ENCODE data around the gene EXOC4.

EXOC4 gene

DNA sequence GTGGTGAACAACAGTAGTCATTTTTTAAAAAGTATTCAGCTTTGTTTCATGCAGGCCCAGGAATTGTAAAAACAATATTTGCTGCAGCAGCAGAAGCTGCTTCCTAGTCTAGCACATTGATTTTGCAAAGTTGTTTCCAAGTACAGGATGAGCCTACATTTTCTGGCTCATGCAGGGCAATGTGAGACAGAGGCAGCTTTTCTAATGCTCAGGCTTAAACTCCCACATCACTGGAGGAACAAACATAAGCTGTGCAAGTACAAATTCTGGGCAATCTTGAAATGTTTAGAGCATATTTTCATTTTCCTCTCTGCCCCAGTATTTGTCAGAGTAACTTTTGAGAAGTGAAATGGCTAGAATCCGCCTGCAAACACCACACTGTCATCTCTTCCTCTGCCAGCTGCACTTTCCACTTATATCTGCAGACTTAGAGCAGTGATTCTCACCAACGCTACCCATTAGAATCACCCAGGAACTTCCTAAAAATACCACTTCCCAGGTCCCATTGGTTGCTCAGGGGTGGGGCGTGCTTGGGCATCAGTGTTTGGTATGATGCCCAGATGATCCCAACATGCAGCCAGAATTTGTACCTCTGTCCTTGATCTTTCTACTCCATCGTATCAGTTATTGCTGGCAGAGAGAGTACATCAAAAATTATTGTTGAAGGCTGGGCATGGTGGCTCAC lies 570.1 kb downstream of the EXOC4 start:
- TF ChIP-seq FOXP2 (optimal IDR thresholded peaks at IDR 0.05; ENCODE audit: control extremely low read depth, extremely low read length, insufficient read depth) (no peak), EZH2 (IDR thresholded peaks at IDR 0.05) (no peak), POLR2AphosphoS5 (IDR thresholded peaks at IDR 0.05; ENCODE audit: borderline replicate concordance, low read depth, low read length) (no peak)
- Histone ChIP-seq H3K9me3 (ENCODE audit: low read depth, low read length) (no peaks in the 10 kb centered on the region), H3K36me3 (ENCODE audit: insufficient read depth, low read length) (no peaks in the 10 kb centered on the region), H3K27ac (no peak overlapping the region), H3K4me3 (no peak overlapping the region), H3K9ac (ENCODE audit: insufficient read length) (no peak overlapping the region)
- no peak for DNase-seq (ENCODE audit: low read depth, low spot score)

DNA sequence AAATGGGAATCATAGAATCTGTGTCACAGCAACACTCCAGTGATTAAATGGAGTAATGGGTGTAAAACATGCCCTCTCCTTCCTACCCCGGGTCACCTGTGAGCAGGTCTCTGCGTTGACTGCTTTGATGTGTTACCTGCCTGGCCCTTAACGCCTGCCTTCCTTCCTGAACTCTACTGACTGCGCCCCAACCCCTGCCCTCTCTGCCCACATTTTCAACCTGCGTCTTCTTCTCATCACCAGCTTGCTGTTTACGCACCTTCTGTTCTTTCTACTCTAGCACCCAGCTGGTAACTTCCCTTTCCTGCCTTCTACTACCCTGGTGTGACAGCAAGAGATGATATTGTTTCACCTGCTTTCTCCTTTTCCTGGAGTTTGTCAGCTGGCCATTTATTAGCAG lies 571.3 kb downstream of the EXOC4 start:
- no peak overlapping the region for H3K4me3 ChIP-seq
- H3K9ac ChIP-seq (ENCODE audit: insufficient read length): no peak overlapping the region
- TF ChIP-seq FOXP2 (optimal IDR thresholded peaks at IDR 0.05; ENCODE audit: control extremely low read depth, extremely low read length, insufficient read depth) (no peak), POLR2AphosphoS5 (IDR thresholded peaks at IDR 0.05; ENCODE audit: borderline replicate concordance, low read depth, low read length) (no peak), EZH2 (IDR thresholded peaks at IDR 0.05) (no peak)
- H3K27ac ChIP-seq: no peak overlapping the region
- DNase-seq (ENCODE audit: low read depth, low spot score): no peak
- H3K9me3 ChIP-seq (ENCODE audit: low read depth, low read length): no peaks in the 10 kb centered on the region
- no peaks in the 10 kb centered on the region for H3K36me3 ChIP-seq (ENCODE audit: insufficient read depth, low read length)

DNA sequence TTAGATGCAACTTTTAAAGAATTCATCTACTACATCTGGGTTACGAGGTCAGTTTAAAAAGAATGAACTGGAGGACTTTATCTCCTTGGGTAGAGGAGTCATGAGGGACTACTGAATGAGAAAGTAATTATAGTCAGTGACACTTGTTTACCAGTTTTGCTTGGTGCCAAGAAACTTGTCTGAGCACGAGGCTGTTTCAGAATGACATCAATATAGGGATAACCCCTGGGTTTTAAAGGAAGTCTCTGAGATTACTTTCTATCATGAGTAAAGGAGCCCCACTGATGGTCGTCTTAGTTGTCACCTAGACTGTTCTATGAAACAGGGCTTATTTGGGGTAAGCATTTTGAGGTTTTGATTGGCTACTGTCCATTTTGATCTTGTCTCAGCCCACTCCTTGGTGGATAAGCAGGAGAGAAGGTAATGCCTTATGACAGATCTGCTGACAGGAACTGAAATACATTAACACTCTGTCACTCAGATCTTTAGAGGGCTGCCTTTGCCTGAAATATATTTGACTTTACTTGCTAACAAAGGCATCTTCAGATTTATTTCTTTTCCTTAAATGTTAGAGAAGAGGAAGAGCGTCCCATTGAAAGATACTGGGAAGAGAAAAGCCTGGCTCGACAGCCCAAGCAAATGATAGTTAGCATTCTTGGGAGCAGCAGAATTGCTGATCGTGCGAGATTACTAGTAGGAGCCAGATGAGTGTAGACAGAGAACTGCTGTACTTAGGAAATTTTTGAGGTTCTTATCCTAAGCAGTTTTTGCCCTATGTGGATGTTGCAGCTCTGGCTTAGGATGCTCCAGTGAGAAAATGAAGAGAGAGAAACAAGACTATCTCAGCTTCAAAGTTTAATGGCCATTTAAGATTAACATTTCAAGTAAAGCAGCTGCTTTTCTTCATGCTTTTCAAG lies 575.1 kb downstream of the EXOC4 start:
- Histone ChIP-seq H3K9me3 (ENCODE audit: low read depth, low read length) (peaks cover 4% of the 10 kb centered on the region; the same call in 1 of the 2 replicates), H3K36me3 (ENCODE audit: insufficient read depth, low read length) (no peaks in the 10 kb centered on the region), H3K27ac (no peak overlapping the region), H3K4me3 (no peak overlapping the region), H3K9ac (ENCODE audit: insufficient read length) (no peak overlapping the region)
- TF ChIP-seq FOXP2 (optimal IDR thresholded peaks at IDR 0.05; ENCODE audit: control extremely low read depth, extremely low read length, insufficient read depth): no peak
- DNase-seq (ENCODE audit: low read depth, low spot score): no peak

DNA sequence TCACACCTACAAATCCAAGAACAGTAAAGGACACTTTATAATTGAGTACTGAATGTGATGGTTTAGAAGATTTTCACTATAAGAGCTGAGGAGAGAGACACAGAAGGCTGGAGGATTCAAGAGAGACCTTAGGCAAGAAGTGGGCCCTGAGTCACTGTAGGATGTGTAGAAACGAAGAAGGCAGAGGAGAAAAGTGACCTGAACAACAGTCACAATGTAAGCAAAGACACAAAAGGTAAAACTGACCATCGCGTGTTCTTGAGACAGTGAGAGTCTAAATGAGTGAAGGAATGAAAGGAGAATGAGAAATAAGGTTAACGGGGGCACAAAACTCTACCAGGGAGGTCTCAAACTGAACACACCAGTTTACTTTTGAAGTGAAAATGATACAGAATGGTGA lies 576.0 kb downstream of the EXOC4 start:
- Histone ChIP-seq H3K9me3 (ENCODE audit: low read depth, low read length) (peaks cover 4% of the 10 kb centered on the region; the same call in 1 of the 2 replicates), H3K27ac (no peak overlapping the region), H3K4me3 (no peak overlapping the region), H3K36me3 (ENCODE audit: insufficient read depth, low read length) (no peaks in the 10 kb centered on the region), H3K9ac (ENCODE audit: insufficient read length) (no peak overlapping the region)
- TF ChIP-seq FOXP2 (optimal IDR thresholded peaks at IDR 0.05; ENCODE audit: control extremely low read depth, extremely low read length, insufficient read depth): no peak
- no peak for TF ChIP-seq EZH2 (IDR thresholded peaks at IDR 0.05)
- TF ChIP-seq POLR2AphosphoS5 (IDR thresholded peaks at IDR 0.05; ENCODE audit: borderline replicate concordance, low read depth, low read length): no peak
- DNase-seq (ENCODE audit: low read depth, low spot score): no peak

DNA sequence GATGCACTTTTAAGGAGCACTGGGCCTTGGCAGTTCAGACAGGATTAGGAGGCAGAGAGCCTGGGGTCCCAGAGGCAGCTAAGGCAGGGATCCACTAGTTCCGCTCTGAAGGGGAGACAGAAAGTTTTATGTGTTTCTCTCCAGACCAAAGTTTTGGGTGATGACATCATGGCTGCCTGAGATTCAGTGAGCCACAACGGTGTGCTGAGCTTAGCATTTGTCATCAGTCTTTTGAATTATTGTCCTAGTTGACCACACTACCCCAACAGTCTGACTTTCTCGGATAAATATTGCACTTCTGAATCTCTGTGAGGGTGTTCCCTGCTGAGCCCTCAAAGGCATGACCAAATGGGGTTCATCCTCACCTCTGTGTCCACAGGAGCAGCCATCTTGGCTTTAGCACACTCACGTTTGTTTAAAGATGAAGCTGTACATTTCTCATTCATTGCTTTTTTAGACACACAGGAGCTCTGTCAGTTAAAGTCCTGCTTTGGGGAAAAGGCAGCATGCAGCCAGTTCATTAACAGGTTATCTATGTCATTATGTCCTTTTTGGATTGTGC lies 576.5 kb downstream of the EXOC4 start:
- no peak for TF ChIP-seq POLR2AphosphoS5 (IDR thresholded peaks at IDR 0.05; ENCODE audit: borderline replicate concordance, low read depth, low read length)

DNA sequence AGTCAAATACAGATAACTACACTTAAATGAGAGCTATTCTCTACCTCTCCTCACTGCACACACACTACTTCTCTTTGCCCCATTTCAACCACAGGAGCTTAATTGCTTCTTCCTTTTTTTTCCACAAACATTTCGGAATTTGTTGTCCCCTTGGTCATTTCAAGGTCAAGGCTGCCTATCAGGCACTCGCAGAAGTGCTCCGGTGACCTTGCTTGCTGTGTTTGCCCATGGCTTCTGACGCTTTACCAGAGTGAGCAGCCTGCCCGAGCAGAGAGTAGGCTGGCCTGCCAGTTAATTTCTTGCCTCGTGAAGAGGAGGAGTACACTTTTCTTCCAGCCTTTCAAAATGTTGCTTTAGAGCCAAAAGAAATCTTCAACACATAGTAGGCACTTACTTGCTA lies 577.2 kb downstream of the EXOC4 start:
- Histone ChIP-seq H3K9ac (ENCODE audit: insufficient read length) (no peak overlapping the region), H3K36me3 (ENCODE audit: insufficient read depth, low read length) (no peaks in the 10 kb centered on the region), H3K27ac (no peak overlapping the region), H3K4me3 (no peak overlapping the region), H3K9me3 (ENCODE audit: low read depth, low read length) (peaks cover 4% of the 10 kb centered on the region; the same call in 1 of the 2 replicates)
- no peak for DNase-seq (ENCODE audit: low read depth, low spot score)
- no peak for TF ChIP-seq POLR2AphosphoS5 (IDR thresholded peaks at IDR 0.05; ENCODE audit: borderline replicate concordance, low read depth, low read length)
- TF ChIP-seq EZH2 (IDR thresholded peaks at IDR 0.05): no peak
- TF ChIP-seq FOXP2 (optimal IDR thresholded peaks at IDR 0.05; ENCODE audit: control extremely low read depth, extremely low read length, insufficient read depth): no peak

More for the DNA sequence above, 576.5 kb downstream of the EXOC4 start:
- Histone ChIP-seq H3K9ac (ENCODE audit: insufficient read length) (no peak overlapping the region), H3K9me3 (ENCODE audit: low read depth, low read length) (peaks cover 4% of the 10 kb centered on the region; the same call in 1 of the 2 replicates), H3K36me3 (ENCODE audit: insufficient read depth, low read length) (no peaks in the 10 kb centered on the region), H3K4me3 (no peak overlapping the region), H3K27ac (no peak overlapping the region)
- DNase-seq (ENCODE audit: low read depth, low spot score): no peak

DNA sequence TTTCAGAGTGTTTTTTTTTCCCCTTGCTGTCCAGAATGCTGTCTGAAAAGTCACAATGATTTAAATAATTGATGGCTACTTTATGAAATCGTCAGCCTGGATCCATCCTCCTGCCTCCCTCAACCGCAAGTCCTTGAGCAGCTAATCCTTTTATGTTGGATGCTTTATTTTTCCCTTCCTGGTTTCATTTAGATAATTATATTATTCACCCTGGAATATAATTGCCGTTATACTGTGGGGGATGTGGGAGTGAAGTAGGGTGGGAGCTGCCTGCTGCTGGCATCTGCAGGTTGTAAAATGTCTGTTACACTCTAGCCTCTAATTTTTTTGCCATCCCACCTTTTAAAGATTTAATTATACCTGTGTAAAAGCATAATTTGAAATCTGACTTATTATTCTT lies 583.8 kb downstream of the EXOC4 start:
- no peak overlapping the region for H3K27ac ChIP-seq
- H3K36me3 ChIP-seq (ENCODE audit: insufficient read depth, low read length): no peaks in the 10 kb centered on the region
- H3K9me3 ChIP-seq (ENCODE audit: low read depth, low read length): peaks cover 4% of the 10 kb centered on the region; the same call in 1 of the 2 replicates
- H3K4me3 ChIP-seq: no peak overlapping the region
- DNase-seq (ENCODE audit: low read depth, low spot score): no peak
- no peak overlapping the region for H3K9ac ChIP-seq (ENCODE audit: insufficient read length)
- TF ChIP-seq POLR2AphosphoS5 (IDR thresholded peaks at IDR 0.05; ENCODE audit: borderline replicate concordance, low read depth, low read length) (no peak), EZH2 (IDR thresholded peaks at IDR 0.05) (no peak), FOXP2 (optimal IDR thresholded peaks at IDR 0.05; ENCODE audit: control extremely low read depth, extremely low read length, insufficient read depth) (no peak)

DNA sequence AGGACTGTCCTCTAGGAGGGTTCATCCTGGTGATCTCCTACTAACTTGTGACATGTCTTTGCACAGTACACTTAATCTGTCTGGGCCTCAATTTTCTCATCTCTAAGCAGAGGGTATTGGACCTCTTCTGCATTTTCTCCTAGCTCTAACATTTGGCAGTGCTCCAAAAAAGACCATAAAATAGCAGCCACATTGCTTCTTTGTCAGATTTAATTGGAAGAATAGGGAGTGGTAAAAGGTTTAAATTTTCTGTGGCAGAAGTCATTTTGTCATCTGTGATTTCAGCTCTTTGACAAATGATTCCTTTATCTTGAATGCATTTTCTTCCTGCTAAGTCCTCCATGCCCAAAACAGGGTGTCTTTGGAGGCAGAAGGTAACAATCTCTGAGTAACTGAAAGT lies 584.3 kb downstream of the EXOC4 start:
- DNase-seq (ENCODE audit: low read depth, low spot score): no peak
- no peaks in the 10 kb centered on the region for H3K9me3 ChIP-seq (ENCODE audit: low read depth, low read length)
- no peak overlapping the region for H3K4me3 ChIP-seq
- no peak for TF ChIP-seq FOXP2 (optimal IDR thresholded peaks at IDR 0.05; ENCODE audit: control extremely low read depth, extremely low read length, insufficient read depth)
- H3K27ac ChIP-seq: no peak overlapping the region
- no peak overlapping the region for H3K9ac ChIP-seq (ENCODE audit: insufficient read length)
- H3K36me3 ChIP-seq (ENCODE audit: insufficient read depth, low read length): no peaks in the 10 kb centered on the region

Data from SK-N-MC (cell line).